GM12891 (cell line): ENCODE data around the gene OVCA2.

Source experiments
- DNase-seq: peaks from one replicate; pipeline ENCODE4 v3.0.0; 2011; ENCODE audit warnings: low spot score; ENCODE audit not compliant: insufficient read length
- FAIRE-seq: peaks from 2 replicates; lab custom pipeline; 2011; peaks lifted over from hg19 to GRCh38; lab: Jason Lieb, UNC
- PAX5 ChIP-seq: IDR thresholded peaks from 2 replicates; pipeline ENCODE4 v1.6.1; 2011; ENCODE audit warnings: low read length, moderate library complexity, mild to moderate bottlenecking; ENCODE audit not compliant: insufficient read depth, severe bottlenecking
- POLR2A ChIP-seq: IDR thresholded peaks from 2 replicates; pipeline ENCODE4 v1.6.1; 2011; ENCODE audit warnings: low read depth, low read length, control low read depth
- POLR2AphosphoS5 ChIP-seq: IDR thresholded peaks from 2 replicates; pipeline ENCODE4 v1.6.1; 2011; ENCODE audit warnings: low read depth, low read length, control low read depth
- POU2F2 ChIP-seq: IDR thresholded peaks from 2 replicates; pipeline ENCODE4 v1.6.1; 2011; ENCODE audit warnings: low read depth, mild to moderate bottlenecking, control low read depth, low read length, moderate library complexity
- SPI1 ChIP-seq: IDR thresholded peaks from 2 replicates; pipeline ENCODE4 v1.6.1; 2011; ENCODE audit warnings: low read depth, low read length, control low read depth
- TAF1 ChIP-seq: IDR thresholded peaks from 2 replicates; pipeline ENCODE4 v1.6.1; 2011; ENCODE audit warnings: low read depth, low read length, control low read depth

Gene OVCA2

GRCh38 chr17:2051933-2052559 lies 10.2 kb downstream of the OVCA2 start:
- no peak for FAIRE-seq
- TF ChIP-seq TAF1 (no peak), POLR2AphosphoS5 (no peak), POU2F2 (no peak), SPI1 (no peak), PAX5 (no peak), POLR2A (no peak)
- no peak for DNase-seq

GRCh38 chr17:2053380-2054261 lies 11.8 kb downstream of the OVCA2 start:
- TF ChIP-seq TAF1 (peak; percentile 33; the same call in 1 of the 2 replicates), POLR2A (no peak)
- peak; percentile 85 for FAIRE-seq
- DNase-seq: no peak

GRCh38 chr17:2054262-2054511 lies 12.4 kb downstream of the OVCA2 start:
- DNase-seq (no peak), FAIRE-seq (no peak)
- 0 out of 2 replicates have a peak, but pooled peaks have one; percentile 3 for TF ChIP-seq POLR2A
- no peak for TF ChIP-seq PAX5
- TF ChIP-seq SPI1: no peak
- TF ChIP-seq POU2F2: no peak
- no peak for TF ChIP-seq TAF1
- TF ChIP-seq POLR2AphosphoS5: no peak

- DNase-seq (peak; percentile 82), FAIRE-seq (peak; percentile 97)
- TF ChIP-seq POU2F2 (peak; percentile 43; the same call in 1 of the 2 replicates), SPI1 (no peak), POLR2AphosphoS5 (peak; percentile 86), TAF1 (no peak), PAX5 (peak; percentile 38), POLR2A (peak; percentile 74)
These were observed 12.9 kb downstream of the OVCA2 start, which contains the start of gene HIC1 for GRCh38 chr17:2054512-2055291. Gene HIC1, plus strand, starts transcription at chr17:2055103. Its CDS starts 1,588 bp downstream, at chr17:2056691.

- FAIRE-seq: peak; percentile 82
- TF ChIP-seq POLR2A (no peak; the same call in 1 of the 2 replicates), TAF1 (no peak), POU2F2 (no peak), PAX5 (no peak), POLR2AphosphoS5 (no peak; the same call in 1 of the 2 replicates), SPI1 (no peak)
- DNase-seq: peak; percentile 62
These were observed 13.7 kb downstream of the OVCA2 start for GRCh38 chr17:2055292-2056205.

GRCh38 chr17:2056206-2057174 lies 14.7 kb downstream of the OVCA2 start:
- TF ChIP-seq SPI1: 0 out of 2 replicates have a peak, but pooled peaks have one; percentile 35
- TF ChIP-seq POLR2A: peak; percentile 63; the same call in 1 of the 2 replicates
- peak; percentile 57; the same call in 1 of the 2 replicates for TF ChIP-seq POU2F2
- no peak for TF ChIP-seq PAX5
- no peak for TF ChIP-seq TAF1
- TF ChIP-seq POLR2AphosphoS5: peak; percentile 46; the same call in 1 of the 2 replicates
- FAIRE-seq: peak; percentile 92
- no peak for DNase-seq

- DNase-seq (no peak), FAIRE-seq (no peak)
- TF ChIP-seq PAX5 (no peak), POU2F2 (no peak), SPI1 (no peak), TAF1 (no peak), POLR2AphosphoS5 (no peak; the same call in 1 of the 2 replicates), POLR2A (no peak; the same call in 1 of the 2 replicates)
These were observed 15.4 kb downstream of the OVCA2 start for GRCh38 chr17:2057175-2057759.

- TF ChIP-seq SPI1: no peak
- no peak for TF ChIP-seq TAF1
- TF ChIP-seq PAX5: no peak
- TF ChIP-seq POU2F2: no peak; the same call in 1 of the 2 replicates
- TF ChIP-seq POLR2AphosphoS5: peak; percentile 51; the same call in 1 of the 2 replicates
- TF ChIP-seq POLR2A: no peak; the same call in 1 of the 2 replicates
- no peak for DNase-seq
These were observed 16.2 kb downstream of the OVCA2 start for GRCh38 chr17:2057760-2058585.

More at GRCh38 chr17:2057760-2058585, 16.2 kb downstream of the OVCA2 start:
- FAIRE-seq: peak; percentile 97
